Muscle of arm (tissue), 14 donors: ENCODE data around the gene CCK. TPM values are rescaled to one million over a fixed set of nuclear protein-coding genes. Genes with fewer than 3 reads are reported as not detected.
"Not testable (repeated sequence)": the region's sequence is repeated elsewhere in the genome, so short reads cannot be mapped to it uniquely, and the experiment has no call there.

Experiments used
- DNase-seq: peaks from one replicate; pipeline ENCODE4 v3.0.0-alpha.2; 2013
- long read RNA-seq, 11 donors: transcript quantifications; one replicate each; lab custom pipeline, GENCODE V29; 2026
- polyA plus RNA-seq, 12 donors: library from polyadenylated mRNA; unstranded; fragments of 120-200 nt; gene quantifications; one replicate each; pipeline ENCODE4 v1.2.1, GENCODE V29; 2013; ENCODE audit not compliant: insufficient read length in 12 of 12

The CCK gene, protein sequence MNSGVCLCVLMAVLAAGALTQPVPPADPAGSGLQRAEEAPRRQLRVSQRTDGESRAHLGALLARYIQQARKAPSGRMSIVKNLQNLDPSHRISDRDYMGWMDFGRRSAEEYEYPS
- polyA plus RNA-seq: 10 to 100 TPM in 2 of 12 donors, 1 to 10 TPM in 8, not detected in 2; 3.9 to 13.2 (median 7.7) TPM
- long read RNA-seq, donor 1: 0 reads
- long read RNA-seq, donor 2, transcript CCK-201 (3 exons, 830 nt): major isoform, 10 of 10 reads
- long read RNA-seq, donor 2, partial matches to known transcripts: 0 of 10 reads
- long read RNA-seq, donor 2, other reads (novel, unspliced or antisense): 0 of 10 reads
- long read RNA-seq, donor 3, transcript CCK-201 (3 exons, 830 nt): major isoform, 16 of 16 reads
- long read RNA-seq, donor 3, partial matches to known transcripts: 0 of 16 reads
- long read RNA-seq, donor 3, other reads (novel, unspliced or antisense): 0 of 16 reads
- long read RNA-seq, donor 4, partial matches to known transcripts: 0 of 1 reads
- long read RNA-seq, donor 4, other reads (novel, unspliced or antisense): 0 of 1 reads
- long read RNA-seq, donor 5, transcript CCK-201 (3 exons, 830 nt): major isoform, 7 of 7 reads
- long read RNA-seq, donor 5, partial matches to known transcripts: 0 of 7 reads
- long read RNA-seq, donor 5, other reads (novel, unspliced or antisense): 0 of 7 reads
- long read RNA-seq, donor 6, partial matches to known transcripts: 0 of 4 reads
- long read RNA-seq, donor 6, other reads (novel, unspliced or antisense): 0 of 4 reads
- long read RNA-seq, donor 7, transcript CCK-201 (3 exons, 830 nt): major isoform, 7 of 7 reads
- long read RNA-seq, donor 7, partial matches to known transcripts: 0 of 7 reads
- long read RNA-seq, donor 7, other reads (novel, unspliced or antisense): 0 of 7 reads
- long read RNA-seq, donor 8, transcript CCK-201 (3 exons, 830 nt): major isoform, 5 of 6 reads
- long read RNA-seq, donor 8, partial matches to known transcripts: 0 of 6 reads
- long read RNA-seq, donor 8, other reads (novel, unspliced or antisense): 0 of 6 reads
- long read RNA-seq, donor 9, transcript CCK-201 (3 exons, 830 nt): major isoform, 8 of 8 reads
- long read RNA-seq, donor 9, partial matches to known transcripts: 0 of 8 reads
- long read RNA-seq, donor 9, other reads (novel, unspliced or antisense): 0 of 8 reads
- long read RNA-seq, donor 10, partial matches to known transcripts: 0 of 6 reads
- long read RNA-seq, donor 10, other reads (novel, unspliced or antisense): 0 of 6 reads
- long read RNA-seq, donor 11, transcript CCK-201 (3 exons, 830 nt): major isoform, 12 of 12 reads
- long read RNA-seq, donor 11, partial matches to known transcripts: 0 of 12 reads
- long read RNA-seq, donor 11, other reads (novel, unspliced or antisense): 0 of 12 reads

GRCh38 chr3:42266085-42266484 is at the start of gene CCK:
TSS of gene CCK (minus strand) at chr3:42266185. CDS start at chr3:42263630, 2,555 bp downstream.
- no peak for DNase-seq

DNA sequence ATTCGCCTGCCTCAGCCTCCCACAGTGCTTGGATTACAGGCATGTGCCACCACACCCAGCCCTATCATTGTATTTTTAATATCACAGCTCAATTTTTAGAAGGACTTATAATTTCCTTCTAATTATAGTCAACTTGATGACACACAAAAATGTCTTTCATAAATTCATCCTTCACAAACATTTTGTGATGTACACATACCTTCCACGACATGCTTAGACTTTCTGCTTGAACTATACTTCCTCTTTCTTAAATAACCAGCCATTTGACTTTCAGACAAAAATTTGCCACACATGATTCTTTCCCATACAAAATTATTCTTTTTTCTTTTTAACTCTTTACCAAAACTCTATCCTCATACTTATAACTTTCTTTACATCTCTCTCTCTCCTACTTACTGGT is 48.4 kb upstream of the CCK start:
- no peak for DNase-seq

- no peak for DNase-seq
These were observed 42.7 kb upstream of the CCK start for GRCh38 chr3:42308651-42309050.

DNA sequence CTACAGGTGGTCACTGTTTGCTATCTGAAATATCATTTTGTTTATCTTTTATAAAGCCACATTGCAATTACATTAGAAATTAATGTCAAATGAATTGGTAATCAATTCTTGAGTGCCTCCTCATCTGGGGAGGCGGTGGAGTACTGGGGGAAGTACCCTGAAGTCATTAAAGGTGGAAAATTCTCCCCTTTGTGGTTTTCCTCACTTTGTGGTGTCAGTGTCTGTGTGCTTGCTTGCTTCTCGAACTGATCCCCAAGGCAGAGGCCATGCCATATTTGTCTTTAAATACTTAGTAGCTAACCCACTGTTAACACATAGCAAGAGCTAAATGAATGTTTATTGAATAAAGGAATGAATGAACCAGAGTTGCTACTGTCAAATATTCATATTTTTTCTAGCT is 40.5 kb upstream of the CCK start:
- DNase-seq: no peak

GRCh38 chr3:42302924-42303634 is 37.1 kb upstream of the CCK start:
- no peak for DNase-seq

DNA sequence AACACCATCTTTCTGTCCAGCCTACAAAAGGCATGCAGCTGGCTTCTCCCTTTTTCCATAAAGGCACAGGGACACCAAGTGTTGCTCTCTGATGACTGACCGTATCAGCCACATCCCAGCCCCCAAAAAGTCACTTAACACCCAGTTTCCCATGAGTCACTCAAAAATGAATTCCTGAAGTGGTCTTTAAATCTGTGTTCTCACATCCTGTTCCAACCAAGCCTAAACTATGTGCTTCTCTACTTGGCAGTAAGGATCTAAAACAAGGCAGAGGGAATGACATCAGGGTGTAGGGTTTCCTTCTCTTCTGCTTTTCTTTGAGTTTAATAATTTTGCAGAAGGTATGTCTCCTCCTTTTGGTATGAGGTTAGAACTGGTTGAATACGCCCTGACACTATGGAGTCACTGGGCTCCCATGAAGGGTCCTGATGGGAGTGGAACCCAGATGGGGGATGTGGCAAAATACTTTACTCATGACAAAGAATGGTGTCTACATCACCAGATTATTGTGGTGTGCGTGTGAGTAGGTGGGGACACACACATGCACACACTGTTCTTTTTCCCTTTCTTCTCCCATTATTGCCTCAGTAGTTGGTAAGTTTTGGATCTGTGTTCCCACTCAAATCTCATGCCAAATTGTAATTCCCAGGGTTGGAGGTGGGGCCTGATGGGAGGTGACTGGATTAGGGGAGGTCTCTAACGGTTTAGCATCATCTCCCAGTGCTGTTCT is 35.6 kb upstream of the CCK start:
- DNase-seq: no peak

- no peak for DNase-seq
These were observed 34.8 kb upstream of the CCK start for GRCh38 chr3:42300778-42301177.

- DNase-seq: peak; percentile 53
These were observed 34.0 kb upstream of the CCK start for GRCh38 chr3:42300013-42300412.

DNA sequence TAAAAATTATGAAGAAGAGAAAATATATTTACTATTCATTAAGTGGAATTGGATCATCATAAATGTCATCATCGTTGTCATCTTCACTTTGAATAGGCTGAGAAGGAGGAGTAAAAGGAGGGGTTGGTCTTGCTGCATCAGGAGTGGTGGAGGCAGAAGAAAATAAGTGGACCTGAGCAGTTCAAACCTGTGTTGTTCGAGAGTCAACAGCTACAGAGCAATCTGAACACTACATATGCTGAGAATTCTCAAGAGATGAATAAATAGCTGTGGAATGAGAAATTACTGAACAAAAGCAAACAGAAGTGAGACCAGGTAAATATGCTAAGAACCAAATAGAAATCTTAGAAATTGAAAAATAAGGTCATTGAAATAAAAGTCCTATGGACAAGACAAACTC is 32.3 kb upstream of the CCK start:
- no peak for DNase-seq

DNA sequence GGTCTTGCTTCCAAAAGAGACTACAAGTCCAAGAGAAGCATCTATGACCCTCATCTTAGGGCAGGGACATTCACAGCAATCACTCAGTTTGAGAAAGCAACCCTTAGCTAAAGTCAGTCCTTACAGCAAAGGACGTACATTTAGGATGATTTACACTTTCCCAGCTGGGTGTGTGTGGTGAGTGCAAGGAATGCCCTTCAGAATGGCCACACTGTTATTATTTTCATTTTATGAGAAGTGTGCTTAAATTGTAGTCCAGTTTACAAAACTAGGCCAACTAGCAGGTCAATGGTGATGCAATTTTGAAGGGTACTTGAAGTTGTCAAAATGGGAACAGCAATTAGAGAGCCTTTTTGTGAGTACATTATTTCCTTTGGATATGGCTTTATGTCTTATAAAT is 26.0 kb upstream of the CCK start:
- no peak for DNase-seq

GRCh38 chr3:42290966-42291714 is 25.2 kb upstream of the CCK start:
- no peak for DNase-seq

GRCh38 chr3:42289026-42289425 is 23.0 kb upstream of the CCK start:
- no peak for DNase-seq

GRCh38 chr3:42288385-42288784 is 22.4 kb upstream of the CCK start:
- DNase-seq: no peak

DNA sequence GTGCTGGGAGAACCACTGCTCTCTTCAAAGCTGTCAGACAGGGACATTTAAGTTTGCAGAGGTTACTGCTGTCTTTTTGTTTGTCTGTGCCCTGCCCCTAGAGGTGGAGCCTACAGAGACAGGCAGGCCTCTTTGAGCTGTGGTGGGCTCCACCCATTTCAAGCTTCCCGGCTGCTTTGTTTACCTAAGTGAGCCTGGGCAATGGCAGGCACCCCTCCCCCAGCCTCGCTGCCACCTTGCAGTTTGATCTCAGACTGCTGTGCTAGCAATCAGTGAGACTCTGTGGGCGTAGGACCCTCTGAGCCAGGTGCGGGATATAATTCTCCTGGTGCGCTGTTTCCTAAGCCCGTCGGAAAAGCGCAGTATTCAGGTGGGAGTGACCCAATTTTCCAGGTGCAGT is 21.4 kb upstream of the CCK start:
- not testable (repeated sequence) for DNase-seq

- no peak for DNase-seq
These were observed 11.7 kb upstream of the CCK start for GRCh38 chr3:42277676-42278075.

DNA sequence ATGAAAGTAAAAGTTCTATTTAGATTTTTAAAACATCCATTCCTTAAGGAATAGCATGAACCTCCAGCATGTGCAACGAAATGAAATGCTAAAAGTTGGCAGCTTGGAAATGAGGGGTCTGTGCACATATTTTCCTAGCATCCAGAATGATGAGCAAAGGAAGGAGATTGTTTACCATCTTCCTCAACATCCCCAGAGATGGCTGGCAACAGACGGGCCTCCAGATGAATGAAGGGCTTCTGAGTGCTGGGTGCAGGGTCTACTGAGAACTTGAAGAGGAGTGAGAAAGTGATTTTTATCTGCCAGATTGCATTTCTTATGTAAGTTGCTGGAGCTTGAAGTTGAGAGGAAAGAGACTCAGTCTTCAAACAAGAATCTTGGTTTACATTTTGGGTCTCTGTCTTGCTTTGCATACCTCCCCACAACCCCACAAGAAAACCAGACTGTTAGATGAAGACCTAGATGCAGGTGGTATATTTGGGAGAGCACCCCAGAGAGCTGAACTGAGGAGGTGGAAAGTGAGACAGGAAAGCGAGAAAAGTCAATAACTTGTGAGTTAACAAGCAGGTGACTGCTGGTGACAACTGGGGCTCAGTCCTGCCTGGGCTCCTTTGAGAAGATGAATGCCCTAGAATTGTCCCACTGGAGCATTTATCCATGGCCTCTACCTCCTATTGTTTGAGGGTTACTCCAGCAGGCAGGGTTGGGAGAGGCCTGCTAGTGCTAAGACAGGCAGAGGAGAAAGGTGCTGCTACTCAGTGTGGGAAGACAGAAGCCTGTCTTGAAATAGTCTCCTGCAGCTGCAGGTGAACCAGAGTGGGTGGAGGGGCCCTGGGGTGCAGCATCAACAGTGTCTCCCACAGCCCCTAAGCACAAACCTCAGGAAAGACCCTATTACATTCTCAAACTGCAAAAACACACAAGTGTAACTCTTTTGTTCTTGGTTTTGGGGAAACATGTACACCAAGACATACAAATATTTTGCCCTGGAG is 10.5 kb upstream of the CCK start:
- DNase-seq: no peak

DNA sequence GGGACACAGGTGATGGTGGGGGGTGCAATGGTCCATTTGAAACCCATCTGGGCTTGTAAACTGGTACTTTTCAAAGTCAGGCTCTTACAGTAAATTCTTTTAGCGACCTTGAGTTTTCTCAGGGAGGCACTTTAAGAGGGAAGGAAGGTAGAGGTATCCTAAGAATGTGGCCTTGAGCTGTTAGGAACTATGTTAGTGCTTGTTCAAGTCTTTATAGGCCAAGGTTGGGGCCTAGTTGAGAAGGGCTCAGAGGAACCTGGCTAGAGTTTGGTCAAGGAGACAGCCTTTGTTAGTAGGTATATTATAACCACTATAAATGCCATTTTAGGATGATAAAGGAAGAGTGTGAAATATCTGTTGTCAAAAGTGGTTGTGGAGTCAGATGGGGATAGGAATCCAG is 9.2 kb upstream of the CCK start:
- no peak for DNase-seq

DNA sequence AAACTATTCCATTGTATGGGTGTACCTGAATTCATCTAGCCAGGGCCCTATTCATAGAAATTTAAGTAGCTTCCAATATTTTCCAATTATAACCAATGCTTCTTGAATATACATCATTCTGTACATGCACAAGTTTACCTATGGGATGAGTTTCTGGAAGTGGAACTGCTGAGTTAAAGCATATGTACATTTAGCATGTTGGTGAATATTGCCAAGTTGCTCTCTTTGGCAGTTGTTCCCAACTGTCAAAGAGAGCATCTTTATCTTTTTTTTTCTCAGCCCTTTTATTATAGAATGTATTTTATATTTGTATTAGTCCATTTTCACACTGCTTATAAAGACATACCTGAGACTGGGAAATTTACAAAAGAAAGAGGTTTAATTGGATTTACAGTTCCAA is 8.3 kb upstream of the CCK start:
- DNase-seq: no peak
